NCI-H82 treated with DMSO at 0.1 percent for 48 hours (cell line): ENCODE measurements around the gene KSR1.
A peak's percentile ranks its signal among the peaks of the same experiment; 100 is the strongest.
"Not testable (repeated sequence)": the region's sequence is repeated elsewhere in the genome, so short reads cannot be mapped to it uniquely, and the experiment has no call there.

Experiments
- DNase-seq: peaks from one replicate; lab custom pipeline; 2025; ENCODE audit not compliant: unreplicated experiment; lab: John Stamatoyannopoulos, UW

The KSR1 gene

GRCh38 chr17:27455914-27456680 lies at the start of gene KSR1:
Gene KSR1 (plus strand): TSS chr17:27456448. CDS start chr17:27456644, 196 bp downstream.
- peak; percentile 62 for DNase-seq

GRCh38 chr17:27407916-27408864 lies 48.1 kb upstream of the KSR1 start:
- no peak for DNase-seq

- no peak for DNase-seq
Measured at GRCh38 chr17:27408891-27409290, 47.4 kb upstream of the KSR1 start.

GRCh38 chr17:27412158-27412557 lies 44.1 kb upstream of the KSR1 start:
- DNase-seq, result not testable (repeated sequence)

- no peak for DNase-seq
Measured at GRCh38 chr17:27413315-27413714, 42.9 kb upstream of the KSR1 start.

GRCh38 chr17:27413792-27414191 lies 42.5 kb upstream of the KSR1 start:
- DNase-seq, result no peak

- DNase-seq, result no peak
Measured at GRCh38 chr17:27414271-27414670, 42.0 kb upstream of the KSR1 start.

- DNase-seq, result no peak
Measured at GRCh38 chr17:27414694-27415093, 41.6 kb upstream of the KSR1 start.

GRCh38 chr17:27415120-27415795 lies 41.0 kb upstream of the KSR1 start:
- peak; percentile 8 for DNase-seq

- no peak for DNase-seq
Measured at GRCh38 chr17:27417596-27418365, 38.5 kb upstream of the KSR1 start.

- no peak for DNase-seq
Measured at GRCh38 chr17:27418366-27418615, 38.0 kb upstream of the KSR1 start.

- DNase-seq, result no peak
Measured at GRCh38 chr17:27419156-27419555, 37.1 kb upstream of the KSR1 start.

GRCh38 chr17:27420211-27420950 lies 35.9 kb upstream of the KSR1 start:
- DNase-seq, result no peak

- DNase-seq, result no peak
Measured at GRCh38 chr17:27421111-27421510, 35.1 kb upstream of the KSR1 start.

- DNase-seq, result not testable (repeated sequence)
Measured at GRCh38 chr17:27421626-27422025, 34.6 kb upstream of the KSR1 start.

- no peak for DNase-seq
Measured at GRCh38 chr17:27422601-27423000, 33.6 kb upstream of the KSR1 start.

GRCh38 chr17:27423651-27424050 lies 32.6 kb upstream of the KSR1 start:
- DNase-seq, result no peak

GRCh38 chr17:27424516-27424915 lies 31.7 kb upstream of the KSR1 start:
- DNase-seq, result no peak

GRCh38 chr17:27424941-27425340 lies 31.3 kb upstream of the KSR1 start:
- DNase-seq, result no peak

GRCh38 chr17:27425571-27425970 lies 30.7 kb upstream of the KSR1 start:
- not testable (repeated sequence) for DNase-seq
